ENCODE results near the gene IFT122.

The IFT122 gene

GRCh38 chr3:129517516-129517915 lies 77.5 kb downstream of the IFT122 start:
- no peaks in the 10 kb centered on the region for H3K36me3 ChIP-seq
- H3K4me3 ChIP-seq (ENCODE audit: low read depth, low read length) = no peak overlapping the region
- TF ChIP-seq CTCF (IDR thresholded peaks at IDR 0.05; ENCODE audit: low read depth, low read length) = no peak
- no peak for DNase-seq
- H3K4me1 ChIP-seq = no peaks in the 10 kb centered on the region
- no peaks in the 10 kb centered on the region for H3K9me3 ChIP-seq
- H3K27me3 ChIP-seq = no peaks in the 10 kb centered on the region

GRCh38 chr3:129518038-129518561 lies 78.1 kb downstream of the IFT122 start:
- H3K9me3 ChIP-seq = no peaks in the 10 kb centered on the region
- no peaks in the 10 kb centered on the region for H3K4me1 ChIP-seq
- H3K4me3 ChIP-seq (ENCODE audit: low read depth, low read length) = no peak overlapping the region
- H3K36me3 ChIP-seq = no peaks in the 10 kb centered on the region
- no peaks in the 10 kb centered on the region for H3K27me3 ChIP-seq
- no peak for DNase-seq
- no peak for TF ChIP-seq CTCF (IDR thresholded peaks at IDR 0.05; ENCODE audit: low read depth, low read length)

GRCh38 chr3:129518581-129518980 lies 78.6 kb downstream of the IFT122 start:
- no peak for TF ChIP-seq CTCF (IDR thresholded peaks at IDR 0.05; ENCODE audit: low read depth, low read length)
- H3K9me3 ChIP-seq = no peaks in the 10 kb centered on the region
- no peaks in the 10 kb centered on the region for H3K4me1 ChIP-seq
- no peak for DNase-seq
- no peaks in the 10 kb centered on the region for H3K36me3 ChIP-seq
- no peaks in the 10 kb centered on the region for H3K27me3 ChIP-seq
- H3K4me3 ChIP-seq (ENCODE audit: low read depth, low read length) = no peak overlapping the region

- Histone ChIP-seq H3K27me3 (no peaks in the 10 kb centered on the region), H3K9me3 (no peaks in the 10 kb centered on the region), H3K4me1 (no peaks in the 10 kb centered on the region), H3K4me3 (ENCODE audit: low read depth, low read length) (no peak overlapping the region), H3K36me3 (no peaks in the 10 kb centered on the region)
- no peak for TF ChIP-seq CTCF (IDR thresholded peaks at IDR 0.05; ENCODE audit: low read depth, low read length)
- DNase-seq = no peak
These were observed 79.4 kb downstream of the IFT122 start for GRCh38 chr3:129519449-129519848.

- H3K36me3 ChIP-seq = no peaks in the 10 kb centered on the region
- H3K9me3 ChIP-seq = no peaks in the 10 kb centered on the region
- no peak overlapping the region for H3K4me3 ChIP-seq (ENCODE audit: low read depth, low read length)
- no peaks in the 10 kb centered on the region for H3K4me1 ChIP-seq
- H3K27me3 ChIP-seq = no peaks in the 10 kb centered on the region
- DNase-seq = no peak
- TF ChIP-seq CTCF (IDR thresholded peaks at IDR 0.05; ENCODE audit: low read depth, low read length) = no peak
These were observed 80.1 kb downstream of the IFT122 start for GRCh38 chr3:129519896-129520715.

- no peak for TF ChIP-seq CTCF (IDR thresholded peaks at IDR 0.05; ENCODE audit: low read depth, low read length)
- no peaks in the 10 kb centered on the region for H3K4me1 ChIP-seq
- no peaks in the 10 kb centered on the region for H3K36me3 ChIP-seq
- DNase-seq = no peak
- H3K9me3 ChIP-seq = no peaks in the 10 kb centered on the region
- no peaks in the 10 kb centered on the region for H3K27me3 ChIP-seq
- H3K4me3 ChIP-seq (ENCODE audit: low read depth, low read length) = no peak overlapping the region
These were observed 80.9 kb downstream of the IFT122 start for GRCh38 chr3:129520960-129521359.
